ENCODE measurements around the gene AATK. TPM values are rescaled to one million over a fixed set of nuclear protein-coding genes. Genes with fewer than 3 reads are reported as not detected.
A peak's percentile ranks its signal among the peaks of the same experiment; 100 is the strongest.

Gene AATK
- total RNA-seq, 4 donors from 2014 or later = 247 to 385 (median 322) TPM

DNA sequence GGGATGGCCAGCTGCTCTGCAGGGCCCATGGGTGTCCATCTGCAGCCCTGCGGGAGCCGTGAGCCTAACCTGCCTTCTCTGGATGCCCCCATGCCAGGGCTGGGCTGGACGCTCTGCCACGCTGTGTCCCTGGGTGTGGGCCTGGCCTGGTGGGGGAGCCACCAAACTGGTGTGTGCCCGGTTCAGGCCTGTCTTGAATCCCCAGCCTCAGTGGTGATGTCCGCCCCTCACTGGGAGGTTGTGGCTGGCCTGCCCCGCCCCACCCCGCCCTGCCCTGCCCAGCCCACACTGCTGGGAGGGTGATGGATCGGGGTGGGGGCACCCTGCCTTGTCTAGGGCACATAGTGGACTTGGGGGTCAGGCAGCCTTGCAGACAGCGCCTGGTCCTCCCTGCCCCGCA is 50.8 kb downstream of the AATK start:
- no peak for DNase-seq (ENCODE audit: low spot score in 2 of 2)
- TF ChIP-seq, protein P1, sequence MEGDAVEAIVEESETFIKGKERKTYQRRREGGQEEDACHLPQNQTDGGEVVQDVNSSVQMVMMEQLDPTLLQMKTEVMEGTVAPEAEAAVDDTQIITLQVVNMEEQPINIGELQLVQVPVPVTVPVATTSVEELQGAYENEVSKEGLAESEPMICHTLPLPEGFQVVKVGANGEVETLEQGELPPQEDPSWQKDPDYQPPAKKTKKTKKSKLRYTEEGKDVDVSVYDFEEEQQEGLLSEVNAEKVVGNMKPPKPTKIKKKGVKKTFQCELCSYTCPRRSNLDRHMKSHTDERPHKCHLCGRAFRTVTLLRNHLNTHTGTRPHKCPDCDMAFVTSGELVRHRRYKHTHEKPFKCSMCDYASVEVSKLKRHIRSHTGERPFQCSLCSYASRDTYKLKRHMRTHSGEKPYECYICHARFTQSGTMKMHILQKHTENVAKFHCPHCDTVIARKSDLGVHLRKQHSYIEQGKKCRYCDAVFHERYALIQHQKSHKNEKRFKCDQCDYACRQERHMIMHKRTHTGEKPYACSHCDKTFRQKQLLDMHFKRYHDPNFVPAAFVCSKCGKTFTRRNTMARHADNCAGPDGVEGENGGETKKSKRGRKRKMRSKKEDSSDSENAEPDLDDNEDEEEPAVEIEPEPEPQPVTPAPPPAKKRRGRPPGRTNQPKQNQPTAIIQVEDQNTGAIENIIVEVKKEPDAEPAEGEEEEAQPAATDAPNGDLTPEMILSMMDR (IDR thresholded peaks at IDR 0.05) = no peak
- TF ChIP-seq POLR2A (IDR thresholded peaks at IDR 0.05) (no peak), EP300 (IDR thresholded peaks at IDR 0.05) (peak in 1 of 2 donors; percentile 6)
- no peaks in the 10 kb centered on the region for H3K9me3 ChIP-seq
- H3K27me3 ChIP-seq = no peaks in the 10 kb centered on the region
- 62 to 77% methylated on average over 7 of the region's 11 CpGs for WGBS, 2 donors
- peak overlapping the region; percentile 32 to 93 (median 63) for H3K27ac ChIP-seq
- peaks cover 0 to 67% (median 19%) of the 10 kb centered on the region in 4 donors for H3K4me1 ChIP-seq
- no peak overlapping the region for H3K4me3 ChIP-seq
- H3K36me3 ChIP-seq = peaks cover 0 to 75% (median 0%) of the 10 kb centered on the region in 3 donors

DNA sequence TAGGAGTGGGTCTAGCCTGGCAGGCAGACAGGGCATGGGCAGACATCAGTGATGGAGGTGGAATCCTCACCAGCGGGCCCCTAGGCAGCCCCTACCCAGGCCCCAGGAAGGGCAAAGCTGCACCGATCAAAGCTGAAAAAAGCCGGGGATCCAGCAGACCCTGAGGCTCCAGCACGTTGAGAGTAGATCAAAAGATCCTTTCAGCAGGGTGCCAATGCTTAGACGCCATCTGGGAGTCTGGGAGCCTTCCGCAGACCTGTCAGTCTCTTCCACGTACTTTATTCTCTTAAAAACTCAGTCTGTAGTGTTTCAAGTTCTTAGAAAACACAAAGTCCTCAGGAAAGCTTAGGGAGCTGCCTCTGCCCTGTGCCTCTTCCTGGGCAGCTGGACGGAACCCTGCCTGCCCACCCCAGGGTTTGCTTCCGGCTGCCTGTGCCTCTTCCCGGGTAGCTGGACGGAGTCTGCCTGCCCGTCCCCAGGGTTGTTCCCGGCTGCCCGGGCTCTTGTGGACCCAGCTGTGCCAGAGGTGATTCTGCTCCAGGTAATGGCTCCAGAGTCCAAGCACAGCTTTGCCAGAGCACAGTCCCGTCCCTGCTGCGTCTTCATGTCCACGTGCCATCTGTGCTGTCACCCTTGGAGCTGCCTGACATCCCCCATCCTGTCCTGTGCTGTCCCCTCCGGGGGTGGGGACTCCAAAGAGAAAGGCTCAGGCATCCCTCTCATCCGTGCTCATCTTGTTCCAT is 51.5 kb downstream of the AATK start:
- peaks cover 0 to 69% (median 15%) of the 10 kb centered on the region in 4 donors for H3K4me1 ChIP-seq
- H3K27me3 ChIP-seq = no peaks in the 10 kb centered on the region
- no peak overlapping the region for H3K4me3 ChIP-seq
- no peak for DNase-seq (ENCODE audit: low spot score in 2 of 2)
- H3K27ac ChIP-seq = peak overlapping the region; percentile 27 to 93 (median 61)
- H3K9me3 ChIP-seq = no peaks in the 10 kb centered on the region
- peaks cover 0 to 79% (median 0%) of the 10 kb centered on the region in 3 donors for H3K36me3 ChIP-seq
- 49 to 55% methylated on average over 17 to 19 of the region's 19 CpGs for WGBS, 2 donors
- TF ChIP-seq, protein P1 (IDR thresholded peaks at IDR 0.05) = no peak
- no peak for TF ChIP-seq POLR2A (IDR thresholded peaks at IDR 0.05)
- TF ChIP-seq EP300 (IDR thresholded peaks at IDR 0.05) = no peak

DNA sequence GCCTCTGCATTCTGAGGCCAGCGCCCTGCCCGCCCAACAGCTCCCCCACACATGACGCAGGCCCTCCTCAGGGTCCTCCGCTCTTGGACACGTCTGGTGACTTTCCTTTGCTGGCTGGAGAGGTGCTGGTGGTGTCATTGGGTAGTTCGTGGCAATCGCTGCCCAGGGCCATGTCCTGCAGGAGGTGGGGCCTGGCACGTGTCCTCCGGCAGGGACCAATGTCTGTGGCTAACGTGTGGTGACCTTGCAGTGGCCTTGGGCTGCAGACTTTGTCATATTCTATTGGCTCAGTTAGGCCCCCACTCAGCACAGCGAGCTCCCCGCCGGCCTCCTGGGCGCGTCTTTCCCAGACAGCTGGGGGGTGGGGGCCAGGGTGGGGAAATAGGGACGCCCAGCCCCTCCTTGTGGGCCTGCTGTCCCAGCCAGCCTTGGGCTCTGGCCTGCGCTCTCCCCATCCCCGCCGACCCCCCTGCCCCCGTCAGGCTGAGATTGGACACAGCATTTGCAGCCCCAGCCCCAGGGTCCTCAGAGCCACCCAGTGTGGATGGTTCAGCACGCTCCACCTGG is 52.8 kb downstream of the AATK start:
- Histone ChIP-seq H3K36me3 (peaks cover 0 to 85% (median 0%) of the 10 kb centered on the region in 3 donors), H3K27ac (peak overlapping the region in 2 of 4 donors; percentile 90 to 93), H3K4me1 (peaks cover 0 to 58% (median 7%) of the 10 kb centered on the region in 4 donors), H3K9me3 (no peaks in the 10 kb centered on the region), H3K27me3 (no peaks in the 10 kb centered on the region), H3K4me3 (no peak overlapping the region)
- 57 to 76% methylated on average over 21 of the region's 21 CpGs for WGBS, 2 donors
- DNase-seq (ENCODE audit: low spot score in 2 of 2) = no peak
- TF ChIP-seq POLR2A (IDR thresholded peaks at IDR 0.05) (no peak), EP300 (IDR thresholded peaks at IDR 0.05) (no peak)
- TF ChIP-seq, protein P1 (IDR thresholded peaks at IDR 0.05) = no peak

DNA sequence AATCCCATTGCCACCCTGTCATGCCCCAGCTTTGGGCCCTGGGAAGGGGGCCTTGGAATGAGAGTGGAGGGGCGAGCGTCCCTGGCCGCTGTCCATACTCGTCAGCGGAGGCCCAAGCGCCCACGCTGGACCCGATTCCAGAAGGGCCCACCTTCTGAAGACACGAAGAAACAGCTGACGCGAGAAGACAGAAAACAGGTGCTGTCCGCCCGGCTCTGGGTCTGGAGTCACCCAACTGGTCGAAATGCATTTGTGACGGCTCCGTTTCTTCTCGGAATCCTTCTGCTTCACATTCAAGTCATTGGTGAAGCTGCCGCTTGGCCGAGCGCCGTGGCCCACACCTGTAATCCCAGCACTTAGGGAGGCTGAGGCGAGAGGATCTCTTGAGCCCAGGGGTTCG is 53.6 kb downstream of the AATK start:
- H3K36me3 ChIP-seq = peaks cover 0 to 88% (median 0%) of the 10 kb centered on the region in 3 donors
- H3K9me3 ChIP-seq = no peaks in the 10 kb centered on the region
- peaks cover 0 to 51% (median 3%) of the 10 kb centered on the region in 4 donors for H3K4me1 ChIP-seq
- DNase-seq (ENCODE audit: low spot score in 2 of 2) = no peak
- 83 to 87% methylated on average over 23 of the region's 23 CpGs for WGBS, 2 donors
- H3K4me3 ChIP-seq = no peak overlapping the region
- H3K27me3 ChIP-seq = no peaks in the 10 kb centered on the region
- peak overlapping the region in 2 of 4 donors; percentile 90 to 93 for H3K27ac ChIP-seq
- TF ChIP-seq EP300 (IDR thresholded peaks at IDR 0.05) (no peak), POLR2A (IDR thresholded peaks at IDR 0.05) (no peak)
- TF ChIP-seq, protein P1 (IDR thresholded peaks at IDR 0.05) = no peak

DNA sequence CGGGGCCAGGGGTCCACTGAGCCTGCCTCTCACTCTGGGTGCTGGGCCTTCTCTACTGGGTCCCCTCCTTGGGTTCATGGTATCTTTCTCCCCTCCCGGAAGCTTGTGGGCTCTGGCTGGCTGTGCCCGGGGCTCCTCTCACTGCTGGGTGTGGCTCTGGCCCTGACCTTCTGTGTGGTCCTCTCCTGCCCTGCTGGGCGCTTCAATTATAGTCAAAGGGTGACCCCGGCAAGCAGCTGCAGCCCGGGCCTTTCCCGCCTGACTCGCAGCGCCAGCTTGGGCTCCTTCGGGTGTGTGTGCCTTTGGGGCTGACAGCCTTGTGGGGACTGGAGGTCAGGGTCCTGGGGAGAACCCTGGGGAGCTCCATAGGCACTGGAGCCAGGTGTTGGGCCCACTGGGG is 55.0 kb downstream of the AATK start:
- Histone ChIP-seq H3K4me3 (no peak overlapping the region), H3K36me3 (peaks cover 0 to 91% (median 5%) of the 10 kb centered on the region in 3 donors), H3K9me3 (no peaks in the 10 kb centered on the region), H3K27me3 (no peaks in the 10 kb centered on the region), H3K27ac (peak overlapping the region in 3 of 4 donors; percentile 31 to 93 (median 69)), H3K4me1 (peaks cover 0 to 38% (median 2%) of the 10 kb centered on the region in 4 donors)
- WGBS, 2 donors = 41 to 51% methylated on average over 3 to 7 of the region's 10 CpGs
- TF ChIP-seq, protein P1 (IDR thresholded peaks at IDR 0.05) = no peak
- TF ChIP-seq POLR2A (IDR thresholded peaks at IDR 0.05) (no peak), EP300 (IDR thresholded peaks at IDR 0.05) (no peak)
- no peak for DNase-seq (ENCODE audit: low spot score in 2 of 2)

Data from tibial nerve (tissue), 4 donors.